Measurements from ENCODE around the gene EML3. TPM values are rescaled to one million over a fixed set of nuclear protein-coding genes. Genes with fewer than 3 reads are reported as not detected.

Gene EML3
- total and polyA plus RNA-seq, 2 of the 8 experiments (the other 6 are each of a cell fraction or from before 2014, with no cell fraction given): 19.2 to 29.9 TPM

- Histone ChIP-seq H2BK5ac (ENCODE audit: low read depth, low read length) (no peak overlapping the region), H2BK20ac (ENCODE audit: low read length) (no peak overlapping the region), H3K27ac (ENCODE audit: low read depth, low read length) (no peak overlapping the region), H3K27me3 (replicated peaks in 1 of 4; ENCODE audit: control insufficient read depth in 3 of 4, extremely low read depth in 1 of 4, insufficient read depth in 3 of 4, low read length in 3 of 4) (no peaks in the 10 kb centered on the region), H3K23me2 (ENCODE audit: low read depth, low read length) (no peaks in the 10 kb centered on the region), H4K20me1 (replicated peaks in 1 of 2; ENCODE audit: control insufficient read depth in 1 of 2, insufficient read depth in 2 of 2, low read length in 2 of 2) (peaks cover 18 to 36% of the 10 kb centered on the region in 2 experiments), H2BK12ac (ENCODE audit: low read depth, low read length) (no peak overlapping the region), H2AK5ac (ENCODE audit: low read depth, low read length) (no peak overlapping the region), H3K14ac (ENCODE audit: insufficient read length) (no peak overlapping the region), H3K56ac (replicated peaks; ENCODE audit: insufficient read length, low read depth, low read length) (no peak overlapping the region), H2BK15ac (ENCODE audit: low read length) (no peak overlapping the region), H2AFZ (ENCODE audit: low read length) (no peak overlapping the region), H3K4me3 (ENCODE audit: extremely low read depth in 1 of 4, insufficient read depth in 2 of 4, low read depth in 3 of 4, low read length in 4 of 4) (no peak overlapping the region), H3K9ac (replicated peaks in 1 of 4; ENCODE audit: extremely low read depth in 1 of 4, low read depth in 3 of 4, low read length in 3 of 4) (no peak overlapping the region), H3K4me1 (replicated peaks in 1 of 4; ENCODE audit: control insufficient read depth in 3 of 4, insufficient read depth in 4 of 4, low read length in 3 of 4) (peaks cover 0 to 6% (median 1%) of the 10 kb centered on the region in 4 experiments; a peak in 2 of 7 replicates), H4K5ac (ENCODE audit: insufficient read length, low read depth, low read length) (no peak overlapping the region), H3K4me2 (ENCODE audit: insufficient read depth in 1 of 2, low read depth in 2 of 2, low read length in 2 of 2) (no peak overlapping the region), H3K79me1 (ENCODE audit: low read depth, low read length) (no peaks in the 10 kb centered on the region; the same call in 1 of the 2 replicates), H4K8ac (ENCODE audit: extremely low read depth, insufficient read depth, low read length) (no peak overlapping the region), H4K91ac (replicated peaks; ENCODE audit: insufficient read length, low read length) (no peak overlapping the region), H3K36me3 (ENCODE audit: control insufficient read depth in 2 of 4, insufficient read depth in 4 of 4, low read length in 3 of 4) (peaks cover 43 to 84% (median 66%) of the 10 kb centered on the region in 4 experiments), H3K4ac (replicated peaks; ENCODE audit: insufficient read length, low read depth, low read length) (no peak overlapping the region), H3K23ac (ENCODE audit: insufficient read length) (no peak overlapping the region), H3K18ac (ENCODE audit: extremely low read depth, low read length) (no peak overlapping the region), H3K9me3 (ENCODE audit: insufficient read depth in 2 of 2, low read depth in 1 of 2, low read length in 1 of 2) (no peaks in the 10 kb centered on the region), H3K79me2 (ENCODE audit: control insufficient read depth in 1 of 2, insufficient read depth in 2 of 2, low read length in 2 of 2) (peaks cover 0 to 52% of the 10 kb centered on the region in 2 experiments; a peak in 2 of 4 replicates), H2BK120ac (replicated peaks; ENCODE audit: low read depth, low read length) (no peak overlapping the region)
- CTCF ChIA-PET (ENCODE audit: partially characterized antibody): interaction anchor here (0.6 to 3.2 kb wide), 10 partner anchors 21 to 185 kb away, joined by 3 to 17 read pairs (median 4); partner anchors contain the start of gene TUT1
- WGBS, 2 experiments (ENCODE audit: extremely low coverage in 1 of 2, insufficient coverage in 1 of 2, insufficient read length in 1 of 2, insufficient replicate concordance in 2 of 2, low coverage in 1 of 2, low lambda C conversion rate in 2 of 2, missing lambda C conversion rate in 1 of 2): 98% methylated on average over 8 of the region's 8 CpGs; no CpG with 5 or more reads in 1 of the 2 experiments
- FAIRE-seq: no peak
- POLR2A ChIA-PET (ENCODE audit: partially characterized antibody): interaction anchor here (0.6 to 20.7 kb wide), 8 partner anchors 3 to 179 kb away, joined by 3 to 336 read pairs (median 4); partner anchors contain the start of genes EEF1G and TUT1
- DNase-seq (ENCODE audit: low read depth in 1 of 2, low spot score in 2 of 2): no peak
- TF ChIP-seq KDM4A (IDR thresholded peaks at IDR 0.05; ENCODE audit: low read depth, low read length, severe bottlenecking): no peak
- TF ChIP-seq RBBP5 (IDR thresholded peaks at IDR 0.05; ENCODE audit: borderline replicate concordance, low read depth, low read length): no peak
- no peak for TF ChIP-seq BRCA1 (IDR thresholded peaks at IDR 0.05; ENCODE audit: low read depth, low read length)
- TF ChIP-seq CHD1 (IDR thresholded peaks at IDR 0.05; ENCODE audit: low read depth, low read length): no peak
- no peak for TF ChIP-seq EZH2 (IDR thresholded peaks at IDR 0.05; ENCODE audit: low read depth, low read length, severe bottlenecking)
- TF ChIP-seq ATF2 (IDR thresholded peaks at IDR 0.05; ENCODE audit: low read length): no peak
- no peak for TF ChIP-seq EGR1 (IDR thresholded peaks at IDR 0.05; ENCODE audit: borderline replicate concordance, low read depth, low read length)
- no peak for TF ChIP-seq JUND (IDR thresholded peaks at IDR 0.05; ENCODE audit: low read length)
- no peak for TF ChIP-seq ZNF274 (IDR thresholded peaks at IDR 0.05; ENCODE audit: borderline replicate concordance, extremely low read depth, low read length)
- TF ChIP-seq SP1 (IDR thresholded peaks at IDR 0.05; ENCODE audit: low read depth, low read length): no peak
- no peak for TF ChIP-seq USF2 (IDR thresholded peaks at IDR 0.05; ENCODE audit: low read length)
These were observed 46.3 kb downstream of the EML3 start for GRCh38 chr11:62566247-62566646.
